Keratinocyte (primary cell): Measurements from ENCODE around the gene GRIA1. TPM values are rescaled to one million over a fixed set of nuclear protein-coding genes. Genes with fewer than 3 reads are reported as not detected.

Experiments
- DNase-seq: peaks from one replicate; pipeline ENCODE4 v3.0.0-alpha.2; 2011; ENCODE audit warnings: low read depth, missing footprints, low spot score
- FAIRE-seq: peaks from 2 replicates; lab custom pipeline; 2011; peaks lifted over from hg19 to GRCh38; lab: Jason Lieb, UNC
- H2AFZ ChIP-seq: 2 replicates; pipeline ENCODE4 v1.6.0; 2012; ENCODE audit warnings: low read length, control low read depth, inconsistent platforms; ENCODE audit not compliant: control insufficient read depth
- H3K27ac ChIP-seq: 2 replicates; pipeline ENCODE4 v1.5.1; 2011; ENCODE audit warnings: low read length; ENCODE audit not compliant: control insufficient read depth, insufficient read depth
- H3K27me3 ChIP-seq: 3 replicates; pipeline ENCODE4 v1.6.0; 2011; ENCODE audit warnings: low read length; ENCODE audit not compliant: control insufficient read depth, insufficient read depth; ENCODE audit errors: extremely low read depth
- H3K36me3 ChIP-seq, 2 experiments: 2 replicates in 1 of 2; 3 replicates in 1 of 2; pipeline ENCODE4 v1.5.1; 2011; ENCODE audit warnings: low read length in 2 of 2, mild to moderate bottlenecking in 1 of 2; ENCODE audit not compliant: control insufficient read depth in 2 of 2, insufficient read depth in 2 of 2; ENCODE audit errors: extremely low read depth in 1 of 2
- H3K4me1 ChIP-seq: 3 replicates; pipeline ENCODE4 v1.5.1; 2011; ENCODE audit warnings: low read length; ENCODE audit not compliant: control insufficient read depth, insufficient read depth; ENCODE audit errors: extremely low read depth
- H3K4me2 ChIP-seq: 3 replicates; pipeline ENCODE4 v1.6.0; 2011; ENCODE audit warnings: low read depth, low read length; ENCODE audit not compliant: control insufficient read depth, insufficient read depth; ENCODE audit errors: extremely low read depth
- H3K4me3 ChIP-seq, 3 experiments: fragments of 200-600 bp in 1 of 3; sonication (generic) in 1 of 3; 2 replicates in 2 of 3; 3 replicates in 1 of 3; pipeline ENCODE4 v1.5.1; 2011 to 2016; ENCODE audit warnings: low read length in 3 of 3, mild to moderate bottlenecking in 3 of 3, control low read depth in 2 of 3, inconsistent platforms in 1 of 3, low read depth in 1 of 3, mixed read lengths in 1 of 3, mixed run types in 1 of 3, moderate library complexity in 1 of 3; ENCODE audit not compliant: control insufficient read depth in 2 of 3, insufficient read depth in 2 of 3; ENCODE audit errors: extremely low read depth in 1 of 3
- H3K79me2 ChIP-seq: 2 replicates; pipeline ENCODE4 v1.6.0; 2012; ENCODE audit warnings: low read length; ENCODE audit not compliant: control insufficient read depth, insufficient read depth
- H3K9ac ChIP-seq: 3 replicates; pipeline ENCODE4 v1.6.0; 2011; ENCODE audit warnings: low read length; ENCODE audit not compliant: control insufficient read depth, insufficient read depth; ENCODE audit errors: extremely low read depth
- H3K9me1 ChIP-seq: 3 replicates; pipeline ENCODE4 v1.6.0; 2011; ENCODE audit warnings: low read length; ENCODE audit not compliant: control insufficient read depth, insufficient read depth; ENCODE audit errors: extremely low read depth
- H3K9me3 ChIP-seq: 2 replicates; pipeline ENCODE4 v1.5.1; 2012; ENCODE audit warnings: low read depth, low read length; ENCODE audit not compliant: control insufficient read depth
- H4K20me1 ChIP-seq: 3 replicates; pipeline ENCODE4 v1.6.0; 2011; ENCODE audit warnings: low read length; ENCODE audit not compliant: control insufficient read depth, insufficient read depth; ENCODE audit errors: extremely low read depth
- EZH2 ChIP-seq: IDR thresholded peaks from one replicate; pipeline ENCODE4 v1.6.1; 2012; ENCODE audit warnings: inconsistent platforms, mild to moderate bottlenecking, low read length, moderate library complexity
- dilution Hi-C: fragments of 300-500 bp; cut with MboI; formaldehyde crosslinking; loops from one replicate; pipeline ENCODE4 v1.7.0; 2020; ENCODE audit warnings: low sequenced_read_pairs; ENCODE audit not compliant: extremely low pct_ligation_motif_present
- polyA plus RNA-seq, 5 experiments: library from polyadenylated mRNA; depleted of rRNA in 3 of 5; stranded (reverse) in 3 of 5; stranded (forward) in 1 of 5; unstranded in 1 of 5; fragments of >200 nt; gene quantifications; 1 replicate in 1 of 5; 2 replicates in 3 of 5; 3 replicates in 1 of 5; pipeline versions ENCODE4 v1.2.1 to v1.2.3, GENCODE V29; 2011 to 2012; ENCODE audit warnings: missing spikeins in 2 of 5, low read depth in 1 of 5, low replicate concordance in 1 of 5
- TF ChIP-seq, protein P1 (sequence below), 3 experiments: IDR thresholded peaks in 1 of 3; conservative IDR thresholded peaks in 1 of 3; optimal IDR thresholded peaks in 1 of 3; 2 replicates in 2 of 3; 3 replicates in 1 of 3; pipeline versions ENCODE3 to v1.5.1; 2011; ENCODE audit warnings: low read length in 3 of 3, mild to moderate bottlenecking in 3 of 3, moderate library complexity in 2 of 3, control low read depth in 1 of 3, inconsistent platforms in 1 of 3; ENCODE audit not compliant: insufficient read depth in 2 of 3; ENCODE audit errors: extremely low read depth in 1 of 3

The GRIA1 gene
- polyA plus RNA-seq, 1 donor (not counting 4 experiments of a cell fraction or from before 2014, with no cell fraction given): not detected

DNA sequence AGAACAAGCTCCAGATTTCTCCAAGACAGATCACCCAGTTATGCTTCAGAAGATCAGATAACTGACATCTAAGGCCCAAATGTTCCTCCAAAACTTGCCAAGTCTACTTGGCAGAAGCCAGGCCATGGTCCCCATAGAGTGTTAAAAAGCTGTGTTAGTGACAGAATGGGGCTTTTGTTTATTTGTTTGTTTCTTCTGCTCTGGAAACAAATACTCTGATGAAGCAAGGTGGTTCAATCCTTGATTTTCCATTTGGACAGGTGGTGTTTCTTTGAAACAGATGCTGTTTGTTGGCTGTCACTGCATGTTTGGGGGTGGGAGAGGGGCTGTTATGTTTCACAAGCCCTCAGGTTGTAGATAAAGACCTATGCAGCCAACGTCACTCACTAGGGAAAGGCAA is 284.2 kb downstream of the GRIA1 start:
- no peaks in the 10 kb centered on the region for H3K79me2 ChIP-seq
- no peak overlapping the region for H3K4me3 ChIP-seq
- no peaks in the 10 kb centered on the region for H3K36me3 ChIP-seq
- no peaks in the 10 kb centered on the region for H3K9me3 ChIP-seq
- dilution Hi-C loops: no loop called here
- H3K9ac ChIP-seq: no peak overlapping the region
- H3K4me2 ChIP-seq: no peak overlapping the region
- H3K27ac ChIP-seq: no peak overlapping the region
- TF ChIP-seq, protein P1, sequence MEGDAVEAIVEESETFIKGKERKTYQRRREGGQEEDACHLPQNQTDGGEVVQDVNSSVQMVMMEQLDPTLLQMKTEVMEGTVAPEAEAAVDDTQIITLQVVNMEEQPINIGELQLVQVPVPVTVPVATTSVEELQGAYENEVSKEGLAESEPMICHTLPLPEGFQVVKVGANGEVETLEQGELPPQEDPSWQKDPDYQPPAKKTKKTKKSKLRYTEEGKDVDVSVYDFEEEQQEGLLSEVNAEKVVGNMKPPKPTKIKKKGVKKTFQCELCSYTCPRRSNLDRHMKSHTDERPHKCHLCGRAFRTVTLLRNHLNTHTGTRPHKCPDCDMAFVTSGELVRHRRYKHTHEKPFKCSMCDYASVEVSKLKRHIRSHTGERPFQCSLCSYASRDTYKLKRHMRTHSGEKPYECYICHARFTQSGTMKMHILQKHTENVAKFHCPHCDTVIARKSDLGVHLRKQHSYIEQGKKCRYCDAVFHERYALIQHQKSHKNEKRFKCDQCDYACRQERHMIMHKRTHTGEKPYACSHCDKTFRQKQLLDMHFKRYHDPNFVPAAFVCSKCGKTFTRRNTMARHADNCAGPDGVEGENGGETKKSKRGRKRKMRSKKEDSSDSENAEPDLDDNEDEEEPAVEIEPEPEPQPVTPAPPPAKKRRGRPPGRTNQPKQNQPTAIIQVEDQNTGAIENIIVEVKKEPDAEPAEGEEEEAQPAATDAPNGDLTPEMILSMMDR (optimal IDR thresholded peaks at IDR 0.05 in 1 of 3, IDR thresholded peaks at IDR 0.05 in 1 of 3, conservative IDR thresholded peaks at IDR 0.05 in 1 of 3; ENCODE audit: extremely low read depth in 1 of 3, insufficient read depth in 2 of 3, low read length in 3 of 3): no peak
- no peak for TF ChIP-seq EZH2
- no peaks in the 10 kb centered on the region for H3K27me3 ChIP-seq
- H4K20me1 ChIP-seq: no peaks in the 10 kb centered on the region
- DNase-seq: no peak
- H2AFZ ChIP-seq: no peak overlapping the region
- FAIRE-seq: no peak
- no peaks in the 10 kb centered on the region for H3K9me1 ChIP-seq
- no peaks in the 10 kb centered on the region for H3K4me1 ChIP-seq

DNA sequence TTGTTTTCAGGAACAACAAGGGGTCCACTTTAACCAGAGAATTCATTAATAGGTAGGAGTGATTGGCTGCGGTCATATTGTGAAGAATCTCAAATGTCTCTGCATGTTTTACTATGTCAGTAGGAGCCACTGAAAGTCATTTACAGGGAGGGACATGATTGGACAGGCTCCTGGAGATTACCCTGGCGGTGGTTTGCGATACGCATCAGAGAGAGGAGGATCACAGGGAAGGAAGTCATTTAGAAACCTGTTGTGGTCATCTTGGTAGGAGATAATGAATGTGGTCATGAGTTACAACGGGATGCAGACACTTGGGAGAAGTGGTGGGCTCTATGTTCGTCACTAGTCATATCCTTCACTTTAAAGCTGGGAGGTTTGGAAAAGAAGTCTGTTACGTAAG is 285.5 kb downstream of the GRIA1 start:
- Histone ChIP-seq H3K27me3 (no peaks in the 10 kb centered on the region), H4K20me1 (no peaks in the 10 kb centered on the region), H3K79me2 (no peaks in the 10 kb centered on the region), H3K9me3 (no peaks in the 10 kb centered on the region), H3K9me1 (no peaks in the 10 kb centered on the region), H2AFZ (no peak overlapping the region), H3K4me1 (no peaks in the 10 kb centered on the region), H3K27ac (no peak overlapping the region), H3K4me3 (no peak overlapping the region), H3K9ac (no peak overlapping the region), H3K36me3 (no peaks in the 10 kb centered on the region), H3K4me2 (no peak overlapping the region)
- TF ChIP-seq EZH2: no peak
- TF ChIP-seq, protein P1 (optimal IDR thresholded peaks at IDR 0.05 in 1 of 3, IDR thresholded peaks at IDR 0.05 in 1 of 3, conservative IDR thresholded peaks at IDR 0.05 in 1 of 3; ENCODE audit: extremely low read depth in 1 of 3, insufficient read depth in 2 of 3, low read length in 3 of 3): no peak
- DNase-seq (no peak), FAIRE-seq (no peak)
- dilution Hi-C loops: no loop called here
